ENCODE measurements around the gene ELMOD3. TPM values are rescaled to one million over a fixed set of nuclear protein-coding genes. Genes with fewer than 3 reads are reported as not detected.
"Not testable (repeated sequence)": the region's sequence is repeated elsewhere in the genome, so short reads cannot be mapped to it uniquely, and the experiment has no call there.

ELMOD3 gene
- total RNA-seq, 2 donors from 2014 or later = 21.4 to 38.7 TPM

DNA sequence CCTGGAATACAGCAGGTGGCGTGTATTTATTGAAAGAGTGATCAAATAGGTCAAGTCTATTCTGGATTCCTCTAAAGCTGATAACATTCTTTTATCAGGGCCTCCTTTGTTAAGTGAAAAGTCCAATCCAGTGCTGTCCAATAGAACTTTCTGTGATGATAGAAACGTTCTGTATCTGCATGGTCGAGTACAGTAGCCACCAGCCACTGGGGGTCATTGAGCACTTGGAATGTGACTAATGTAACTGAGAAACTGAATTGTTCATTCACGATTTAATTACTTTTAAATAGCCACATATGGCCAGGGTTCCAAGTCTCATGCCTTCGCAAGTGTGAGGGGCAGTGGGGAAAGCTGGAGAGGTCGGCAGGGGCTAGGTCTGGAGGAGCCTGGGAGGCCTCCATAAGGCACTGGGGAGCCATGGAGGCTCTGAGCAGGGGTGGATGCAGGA lies 84.5 kb downstream of the ELMOD3 start:
- DNase-seq (ENCODE audit: low spot score) = no peak
- peaks cover 12 to 30% of the 10 kb centered on the region in 2 donors for H3K4me1 ChIP-seq (ENCODE audit: control insufficient read depth in 1 of 2, low read depth in 2 of 2)
- H3K27me3 ChIP-seq (replicated peaks; ENCODE audit: insufficient read depth) = no peaks in the 10 kb centered on the region
- no peaks in the 10 kb centered on the region for H3K36me3 ChIP-seq
- no peak for TF ChIP-seq CTCF (IDR thresholded peaks at IDR 0.05)
- peak overlapping the region; percentile 84 to 90 for H3K27ac ChIP-seq
- ATAC-seq (ENCODE audit: insufficient number of reproducible peaks, low FRiP score, low read depth) = no peak
- H3K9me3 ChIP-seq = no peaks in the 10 kb centered on the region
- no peak overlapping the region for H3K4me3 ChIP-seq

DNA sequence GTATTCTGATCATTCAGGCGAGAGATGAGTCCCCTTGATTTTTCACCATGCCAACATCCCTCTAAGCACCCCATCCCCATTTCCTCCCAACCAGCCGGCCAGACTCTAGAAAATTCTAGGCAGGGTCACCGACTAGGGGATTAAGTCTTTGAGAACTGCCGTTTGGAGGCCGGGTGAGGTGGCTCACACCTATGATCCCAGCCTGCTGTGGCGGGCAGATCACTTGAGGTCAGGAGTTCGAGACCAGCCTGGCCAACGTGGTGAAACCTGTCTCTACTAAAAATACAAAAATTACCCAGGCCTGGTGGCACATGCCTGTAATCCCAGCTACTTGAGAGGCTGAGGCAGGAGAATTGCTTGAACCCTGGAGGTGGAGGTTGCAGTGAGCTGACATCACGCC lies 85.0 kb downstream of the ELMOD3 start:
- not testable (repeated sequence) for H3K9me3 ChIP-seq; ATAC-seq (ENCODE audit: insufficient number of reproducible peaks, low FRiP score, low read depth); H3K27ac ChIP-seq; H3K27me3 ChIP-seq (replicated peaks; ENCODE audit: insufficient read depth); DNase-seq (ENCODE audit: low spot score); H3K4me3 ChIP-seq; H3K36me3 ChIP-seq
- H3K4me1 ChIP-seq (ENCODE audit: control insufficient read depth in 1 of 2, low read depth in 2 of 2) = peaks cover 12 to 25% of the 10 kb centered on the region in 2 donors

- Histone ChIP-seq H3K27me3 (replicated peaks; ENCODE audit: insufficient read depth) (no peaks in the 10 kb centered on the region), H3K4me3 (no peak overlapping the region), H3K36me3 (no peaks in the 10 kb centered on the region), H3K9me3 (no peaks in the 10 kb centered on the region), H3K4me1 (ENCODE audit: control insufficient read depth in 1 of 2, low read depth in 2 of 2) (peaks cover 12 to 24% of the 10 kb centered on the region in 2 donors), H3K27ac (no peak overlapping the region)
- DNase-seq (ENCODE audit: low spot score) (no peak), ATAC-seq (ENCODE audit: insufficient number of reproducible peaks, low FRiP score, low read depth) (no peak)
- no peak for TF ChIP-seq CTCF (IDR thresholded peaks at IDR 0.05)
These were observed 85.4 kb downstream of the ELMOD3 start for GRCh38 chr2:85439986-85440385.

DNA sequence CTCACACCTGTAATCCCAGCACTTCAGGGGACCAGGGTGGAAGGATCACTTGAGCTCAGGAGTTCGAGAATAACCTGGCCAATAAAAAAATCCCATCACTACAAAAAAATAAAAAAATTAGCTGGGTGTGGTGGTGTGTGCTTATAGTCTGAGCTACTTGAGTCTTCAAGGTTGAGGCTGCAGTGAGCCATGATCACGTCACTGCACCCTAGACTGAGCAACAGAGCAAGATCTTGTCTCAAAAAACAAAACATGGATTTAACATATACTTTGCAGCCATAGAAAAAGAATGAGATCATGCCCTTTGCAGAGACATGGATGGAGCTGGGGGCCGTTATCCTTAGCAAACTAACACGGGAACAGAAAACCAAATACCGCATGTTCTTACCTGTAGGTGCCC lies 86.2 kb downstream of the ELMOD3 start:
- no peak for ATAC-seq (ENCODE audit: insufficient number of reproducible peaks, low FRiP score, low read depth)

More for the DNA sequence above, 86.2 kb downstream of the ELMOD3 start:
- TF ChIP-seq CTCF (IDR thresholded peaks at IDR 0.05) = no peak
- no peaks in the 10 kb centered on the region for H3K36me3 ChIP-seq
- no peak for DNase-seq (ENCODE audit: low spot score)
- no peaks in the 10 kb centered on the region for H3K27me3 ChIP-seq (replicated peaks; ENCODE audit: insufficient read depth)
- H3K27ac ChIP-seq = no peak overlapping the region
- H3K4me3 ChIP-seq = no peak overlapping the region
- H3K4me1 ChIP-seq (ENCODE audit: control insufficient read depth in 1 of 2, low read depth in 2 of 2) = peaks cover 12 to 29% of the 10 kb centered on the region in 2 donors
- no peaks in the 10 kb centered on the region for H3K9me3 ChIP-seq

Other genes with a start within 250 kb of the ELMOD3 start
- gene TCF7L1, start 221.4 kb upstream of the ELMOD3 start, total RNA-seq = 1 to 10 TPM; 8.3 to 8.8 TPM
- gene TGOLN2, start 26.8 kb upstream of the ELMOD3 start, total RNA-seq = 100 to 1,000 TPM; 152 to 175 TPM
- 10 to 100 TPM; 37.4 to 44.3 TPM for gene RETSAT, start 241 bp upstream of the ELMOD3 start, total RNA-seq
- 10 to 100 TPM; 47.1 to 56.9 TPM for gene CAPG, start 55.6 kb downstream of the ELMOD3 start, total RNA-seq
- gene SH2D6, start 63.9 kb downstream of the ELMOD3 start, total RNA-seq = not detected
- 100 to 1,000 TPM; 230 to 475 TPM for gene MAT2A, start 184.4 kb downstream of the ELMOD3 start, total RNA-seq
- 10 to 100 TPM; 28.4 to 38.4 TPM for gene GGCX, start 206.7 kb downstream of the ELMOD3 start, total RNA-seq
- gene VAMP8, start 222.8 kb downstream of the ELMOD3 start, total RNA-seq = 10 to 100 TPM; 30.9 to 34.9 TPM
- 10 to 100 TPM; 27.1 to 42.8 TPM for gene VAMP5, start 229.7 kb downstream of the ELMOD3 start, total RNA-seq
- 100 to 1,000 TPM; 107 to 124 TPM for gene RNF181, start 241.0 kb downstream of the ELMOD3 start, total RNA-seq
- 10 to 100 TPM; 25.7 to 26.3 TPM for gene TMEM150A, start 247.9 kb downstream of the ELMOD3 start, total RNA-seq

All from thoracic aorta (tissue), 2 donors.